Stomach (tissue), 4 donors: ENCODE data around the gene AK9.

Experiments
- CTCF ChIP-seq, 7 experiments: fragments of 450-650 bp in 4 of 7; fragments of 200-600 bp in 3 of 7; sonication (generic) in 3 of 7; IDR thresholded peaks; one replicate each; pipeline ENCODE4 v1.5.1; 2016 to 2019; ENCODE audit warnings: antibody characterized with exemption in 7 of 7, control low read depth in 2 of 7, mild to moderate bottlenecking in 1 of 7
- EP300 ChIP-seq: sonication (generic); formaldehyde crosslinking; IDR thresholded peaks from one replicate; pipeline ENCODE4 v1.6.1; 2017; ENCODE audit warnings: antibody characterized with exemption
- POLR2A ChIP-seq, 4 donors: fragments of 450-650 bp; IDR thresholded peaks; one replicate each; pipeline ENCODE4 v1.6.1; 2016; ENCODE audit warnings: antibody characterized with exemption in 4 of 4, control low read depth in 2 of 4, mild to moderate bottlenecking in 1 of 4, moderate library complexity in 1 of 4
- POLR2AphosphoS5 ChIP-seq, 3 donors: sonication (generic); formaldehyde crosslinking; IDR thresholded peaks; one replicate each; pipeline ENCODE4 v1.6.1; 2016; ENCODE audit warnings: antibody characterized with exemption in 3 of 3

GRCh38 chr6:109676724-109677123 lies 14.3 kb downstream of the AK9 start:
- no peak for TF ChIP-seq CTCF (IDR thresholded peaks at IDR 0.05)
- no peak for TF ChIP-seq POLR2A (IDR thresholded peaks at IDR 0.05)
- TF ChIP-seq EP300: no peak
- TF ChIP-seq POLR2AphosphoS5 (IDR thresholded peaks at IDR 0.05): no peak
